ENCODE data around the gene UNC45A. TPM values are rescaled to one million over a fixed set of nuclear protein-coding genes. Genes with fewer than 3 reads are reported as not detected.

UNC45A gene
- total and polyA plus RNA-seq, 2 of the 8 experiments (the other 6 are each of a cell fraction or from before 2014, with no cell fraction given) = 74.1 to 84.2 TPM

GRCh38 chr15:90891346-90891949, 43.6 kb upstream of the UNC45A start:
- POLR2A ChIA-PET (ENCODE audit: partially characterized antibody) = no interaction called here
- H3K4me3 ChIP-seq (ENCODE audit: extremely low read depth in 1 of 4, insufficient read depth in 2 of 4, low read depth in 3 of 4, low read length in 4 of 4) = no peak overlapping the region
- FAIRE-seq (no peak), DNase-seq (ENCODE audit: low read depth in 1 of 2, low spot score in 2 of 2) (no peak)
- H3K79me2 ChIP-seq (ENCODE audit: control insufficient read depth in 1 of 2, insufficient read depth in 2 of 2, low read length in 2 of 2) = no peaks in the 10 kb centered on the region
- H3K18ac ChIP-seq (ENCODE audit: extremely low read depth, low read length) = no peak overlapping the region
- no peak overlapping the region for H4K91ac ChIP-seq (replicated peaks; ENCODE audit: insufficient read length, low read length)
- H2BK5ac ChIP-seq (ENCODE audit: low read depth, low read length) = no peak overlapping the region
- no peak overlapping the region for H3K23ac ChIP-seq (ENCODE audit: insufficient read length)
- H3K27ac ChIP-seq (ENCODE audit: low read depth, low read length) = no peak overlapping the region
- no peak for TF ChIP-seq RFX5 (IDR thresholded peaks at IDR 0.05; ENCODE audit: borderline replicate concordance, low read depth, low read length)
- TF ChIP-seq CHD2 (IDR thresholded peaks at IDR 0.05; ENCODE audit: low read length) = no peak
- no peak for TF ChIP-seq JUN (IDR thresholded peaks at IDR 0.05; ENCODE audit: low read depth, low read length)
- no peak for TF ChIP-seq SP2 (IDR thresholded peaks at IDR 0.05; ENCODE audit: low read length)
- TF ChIP-seq CTBP2 (IDR thresholded peaks at IDR 0.05; ENCODE audit: borderline replicate concordance, insufficient read depth, insufficient read length, low read length) = no peak
- no peak for TF ChIP-seq BRCA1 (IDR thresholded peaks at IDR 0.05; ENCODE audit: low read depth, low read length)
- no peak for TF ChIP-seq GTF2F1 (IDR thresholded peaks at IDR 0.05; ENCODE audit: borderline replicate concordance, low read depth, low read length)
- TF ChIP-seq RNF2 (IDR thresholded peaks at IDR 0.05; ENCODE audit: borderline replicate concordance, low read depth, low read length, missing control alignments, poor library complexity, severe bottlenecking) = no peak
- TF ChIP-seq CBX8 (IDR thresholded peaks at IDR 0.05; ENCODE audit: borderline replicate concordance, low read depth, low read length) = no peak
- no peak for TF ChIP-seq NANOG (IDR thresholded peaks at IDR 0.05; ENCODE audit: insufficient read depth, low read depth, low read length, poor library complexity, severe bottlenecking)
- TF ChIP-seq TAF7 (optimal IDR thresholded peaks at IDR 0.05; ENCODE audit: borderline replicate concordance, low read depth, low read length) = no peak
- no peak overlapping the region for H2BK15ac ChIP-seq (ENCODE audit: low read length)
- no peak overlapping the region for H2AFZ ChIP-seq (ENCODE audit: low read length)
- H4K20me1 ChIP-seq (replicated peaks in 1 of 2; ENCODE audit: control insufficient read depth in 1 of 2, insufficient read depth in 2 of 2, low read length in 2 of 2) = peaks cover 0 to 3% of the 10 kb centered on the region in 2 experiments
- H3K14ac ChIP-seq (ENCODE audit: insufficient read length) = no peak overlapping the region
- H4K8ac ChIP-seq (ENCODE audit: extremely low read depth, insufficient read depth, low read length) = no peak overlapping the region
- H3K4ac ChIP-seq (replicated peaks; ENCODE audit: insufficient read length, low read depth, low read length) = no peak overlapping the region
- CTCF ChIA-PET (ENCODE audit: partially characterized antibody) = interaction anchor here (0.6 to 6.0 kb wide), 6 partner anchors 10 to 187 kb away, joined by 3 to 42 read pairs (median 10); partner anchors contain the start of genes HDDC3, MAN2A2 and UNC45A
- H3K4me1 ChIP-seq (replicated peaks in 1 of 4; ENCODE audit: control insufficient read depth in 3 of 4, insufficient read depth in 4 of 4, low read length in 3 of 4) = peaks cover 0 to 2% (median 0%) of the 10 kb centered on the region in 4 experiments; a peak in 1 of 7 replicates
- H3K9ac ChIP-seq (replicated peaks in 1 of 4; ENCODE audit: extremely low read depth in 1 of 4, low read depth in 3 of 4, low read length in 3 of 4) = no peak overlapping the region
- H2BK12ac ChIP-seq (ENCODE audit: low read depth, low read length) = no peak overlapping the region
- H2BK120ac ChIP-seq (replicated peaks; ENCODE audit: low read depth, low read length) = no peak overlapping the region
- no peak overlapping the region for H4K5ac ChIP-seq (ENCODE audit: insufficient read length, low read depth, low read length)
- peaks cover 0 to 2% (median 0%) of the 10 kb centered on the region in 4 experiments; a peak in 2 of 8 replicates for H3K36me3 ChIP-seq (ENCODE audit: control insufficient read depth in 2 of 4, insufficient read depth in 4 of 4, low read length in 3 of 4)
- no peak overlapping the region for H2AK5ac ChIP-seq (ENCODE audit: low read depth, low read length)
- 93% methylated on average over 8 of the region's 8 CpGs; no CpG with 5 or more reads in 1 of the 2 experiments for WGBS, 2 experiments (ENCODE audit: extremely low coverage in 1 of 2, insufficient coverage in 1 of 2, insufficient read length in 1 of 2, insufficient replicate concordance in 2 of 2, low coverage in 1 of 2, low lambda C conversion rate in 2 of 2, missing lambda C conversion rate in 1 of 2)
- no peak overlapping the region for H2BK20ac ChIP-seq (ENCODE audit: low read length)
- no peaks in the 10 kb centered on the region for H3K9me3 ChIP-seq (ENCODE audit: insufficient read depth in 2 of 2, low read depth in 1 of 2, low read length in 1 of 2)
- no peak overlapping the region for H3K4me2 ChIP-seq (ENCODE audit: insufficient read depth in 1 of 2, low read depth in 2 of 2, low read length in 2 of 2)
- no peak overlapping the region for H3K56ac ChIP-seq (replicated peaks; ENCODE audit: insufficient read length, low read depth, low read length)
- H3K27me3 ChIP-seq (replicated peaks in 1 of 4; ENCODE audit: control insufficient read depth in 3 of 4, extremely low read depth in 1 of 4, insufficient read depth in 3 of 4, low read length in 3 of 4) = no peaks in the 10 kb centered on the region
- no peaks in the 10 kb centered on the region for H3K79me1 ChIP-seq (ENCODE audit: low read depth, low read length)
- no peaks in the 10 kb centered on the region for H3K23me2 ChIP-seq (ENCODE audit: low read depth, low read length)
